ENCODE data around the gene TJP3. TPM values are rescaled to one million over a fixed set of nuclear protein-coding genes. Genes with fewer than 3 reads are reported as not detected.

TJP3 gene
- total RNA-seq, 3 donors from 2014 or later (not counting 1 experiment from before 2014, with no cell fraction given), result 1.1 to 2.9 (median 1.3) TPM

DNA sequence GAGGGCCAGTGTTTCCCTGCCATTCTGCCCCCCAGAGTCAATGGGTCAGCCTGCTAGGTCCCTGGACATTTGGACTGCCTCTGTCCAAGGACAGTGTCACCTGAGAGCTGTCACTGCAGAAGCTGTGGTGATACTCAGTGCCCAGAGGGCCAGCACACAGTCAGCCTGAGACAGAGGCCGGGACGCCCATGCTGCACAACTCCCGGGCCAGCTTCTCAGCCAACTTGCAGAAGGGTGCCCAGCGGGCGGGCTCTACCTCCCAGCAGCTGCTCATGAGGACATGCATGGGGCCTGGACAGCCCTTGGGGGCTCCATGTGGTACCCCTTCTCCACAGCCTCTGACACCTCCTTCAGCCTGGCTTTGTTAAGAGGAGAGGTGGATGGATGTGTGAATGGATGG, 67.6 kb downstream of the TJP3 start:
- H3K27ac ChIP-seq (ENCODE audit: low read length), result no peak overlapping the region
- no peaks in the 10 kb centered on the region for H3K9me3 ChIP-seq (ENCODE audit: control insufficient read depth, insufficient read depth, low read length)
- TF ChIP-seq, protein P1, sequence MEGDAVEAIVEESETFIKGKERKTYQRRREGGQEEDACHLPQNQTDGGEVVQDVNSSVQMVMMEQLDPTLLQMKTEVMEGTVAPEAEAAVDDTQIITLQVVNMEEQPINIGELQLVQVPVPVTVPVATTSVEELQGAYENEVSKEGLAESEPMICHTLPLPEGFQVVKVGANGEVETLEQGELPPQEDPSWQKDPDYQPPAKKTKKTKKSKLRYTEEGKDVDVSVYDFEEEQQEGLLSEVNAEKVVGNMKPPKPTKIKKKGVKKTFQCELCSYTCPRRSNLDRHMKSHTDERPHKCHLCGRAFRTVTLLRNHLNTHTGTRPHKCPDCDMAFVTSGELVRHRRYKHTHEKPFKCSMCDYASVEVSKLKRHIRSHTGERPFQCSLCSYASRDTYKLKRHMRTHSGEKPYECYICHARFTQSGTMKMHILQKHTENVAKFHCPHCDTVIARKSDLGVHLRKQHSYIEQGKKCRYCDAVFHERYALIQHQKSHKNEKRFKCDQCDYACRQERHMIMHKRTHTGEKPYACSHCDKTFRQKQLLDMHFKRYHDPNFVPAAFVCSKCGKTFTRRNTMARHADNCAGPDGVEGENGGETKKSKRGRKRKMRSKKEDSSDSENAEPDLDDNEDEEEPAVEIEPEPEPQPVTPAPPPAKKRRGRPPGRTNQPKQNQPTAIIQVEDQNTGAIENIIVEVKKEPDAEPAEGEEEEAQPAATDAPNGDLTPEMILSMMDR (IDR thresholded peaks at IDR 0.05), result no peak
- no peak for ATAC-seq
- no peaks in the 10 kb centered on the region for H3K27me3 ChIP-seq (ENCODE audit: control insufficient read depth, insufficient read depth, low read length)
- H3K27ac Mint-ChIP-seq, result peak overlapping the region in 1 of 2 donors; percentile 65
- no peaks in the 10 kb centered on the region for H3K36me3 Mint-ChIP-seq
- H3K36me3 ChIP-seq (ENCODE audit: control insufficient read depth, insufficient read depth, low read length), result peaks cover 24% of the 10 kb centered on the region
- no peak for DNase-seq
- peaks cover 0 to 27% of the 10 kb centered on the region in 2 donors for H3K4me1 Mint-ChIP-seq
- intact Hi-C loops (cut with micrococcal nuclease), result no loop called here
- no peak overlapping the region for H3K4me3 Mint-ChIP-seq
- no peaks in the 10 kb centered on the region for H3K9me3 Mint-ChIP-seq
- H3K27me3 Mint-ChIP-seq (ENCODE audit: low read depth in 2 of 2), result no peaks in the 10 kb centered on the region
- H3K4me1 ChIP-seq (ENCODE audit: control insufficient read depth, insufficient read depth, low read length), result peaks cover 8% of the 10 kb centered on the region
- WGBS (ENCODE audit: insufficient coverage), result 97% methylated on average over 5 of the region's 5 CpGs
- H3K4me3 ChIP-seq (ENCODE audit: low read length), result no peak overlapping the region

DNA sequence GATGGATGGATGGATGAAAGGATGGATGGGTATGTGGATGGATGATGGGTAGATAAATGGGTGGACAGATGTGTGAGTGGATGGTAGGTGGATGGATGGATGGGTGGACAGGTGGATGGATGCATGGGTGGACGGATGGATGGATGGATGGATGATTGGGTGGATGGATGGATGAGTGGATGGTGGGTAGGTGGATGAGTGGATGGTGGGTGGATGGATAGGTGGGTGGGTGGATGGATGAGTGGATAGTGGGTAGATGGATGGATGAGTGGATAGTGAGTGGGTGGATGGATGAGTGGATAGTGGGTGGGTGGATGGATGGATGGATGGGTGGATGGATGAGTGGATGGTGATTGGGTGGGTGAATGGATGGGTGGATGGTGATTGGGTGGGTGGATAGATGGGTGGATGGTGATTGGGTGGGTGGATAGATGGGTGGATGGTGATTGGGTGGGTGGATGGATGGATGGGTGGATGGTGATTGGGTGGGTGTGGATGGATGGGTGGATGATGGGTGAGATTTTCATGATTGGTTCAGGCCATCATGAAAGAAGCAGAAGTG, 68.4 kb downstream of the TJP3 start:
- Histone ChIP-seq H3K27ac (ENCODE audit: low read length) (no peak overlapping the region), H3K9me3 (ENCODE audit: control insufficient read depth, insufficient read depth, low read length) (peaks cover 6% of the 10 kb centered on the region), H3K36me3 (ENCODE audit: control insufficient read depth, insufficient read depth, low read length) (peaks cover 29% of the 10 kb centered on the region), H3K4me3 (ENCODE audit: low read length) (no peak overlapping the region), H3K27me3 (ENCODE audit: control insufficient read depth, insufficient read depth, low read length) (no peaks in the 10 kb centered on the region), H3K4me1 (ENCODE audit: control insufficient read depth, insufficient read depth, low read length) (peaks cover 15% of the 10 kb centered on the region)
- Mint-ChIP-seq H3K36me3 (no peaks in the 10 kb centered on the region), H3K4me1 (peaks cover 2 to 34% of the 10 kb centered on the region in 2 donors), H3K27ac (peak overlapping the region in 1 of 2 donors; percentile 65), H3K27me3 (ENCODE audit: low read depth in 2 of 2) (no peaks in the 10 kb centered on the region), H3K9me3 (no peaks in the 10 kb centered on the region), H3K4me3 (no peak overlapping the region)
- 98% methylated on average over 1 of the region's 1 CpG for WGBS (ENCODE audit: insufficient coverage)
- ATAC-seq (no peak), DNase-seq (no peak)
- TF ChIP-seq, protein P1 (IDR thresholded peaks at IDR 0.05), result no peak
- intact Hi-C loops (cut with micrococcal nuclease), result no loop called here

DNA sequence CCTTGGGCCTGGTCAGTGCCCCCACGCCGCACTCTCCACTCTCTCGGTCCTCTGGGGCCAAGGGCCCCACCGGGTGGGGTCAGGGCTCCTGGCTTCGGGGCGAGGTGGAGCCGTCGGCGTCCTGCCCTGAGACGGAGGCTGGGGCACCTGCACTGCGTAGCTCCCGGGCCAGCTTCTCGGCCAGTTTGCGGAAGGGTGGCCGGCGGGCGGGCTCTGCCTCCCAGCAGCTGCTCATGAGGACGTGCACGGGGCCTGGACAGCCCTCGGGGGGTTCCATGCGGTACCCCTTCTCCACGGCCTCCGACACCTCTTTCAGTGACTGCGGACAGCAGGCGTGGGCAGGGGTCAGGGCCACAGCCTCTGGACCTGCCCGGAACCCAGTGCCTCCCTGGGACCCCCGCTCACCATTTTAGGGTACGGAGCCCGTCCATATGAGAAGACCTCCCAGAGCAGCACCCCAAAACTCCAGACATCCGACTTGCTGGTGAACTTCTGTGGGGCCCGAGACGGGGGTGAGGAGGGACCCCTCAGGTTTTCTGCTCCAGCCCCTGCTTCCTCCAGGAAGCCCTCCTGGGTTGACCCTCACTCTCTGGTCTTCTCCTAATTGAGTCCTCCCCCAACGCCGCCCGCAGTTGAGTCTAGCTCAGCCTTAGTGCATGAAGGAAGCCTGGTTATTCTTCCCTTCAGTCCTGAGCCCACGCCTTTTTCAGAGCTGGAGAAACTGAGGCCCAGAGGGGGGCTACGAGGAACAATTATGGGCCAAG, 70.1 kb downstream of the TJP3 start:
- Histone ChIP-seq H3K9me3 (ENCODE audit: control insufficient read depth, insufficient read depth, low read length) (peaks cover 20% of the 10 kb centered on the region), H3K36me3 (ENCODE audit: control insufficient read depth, insufficient read depth, low read length) (peaks cover 46% of the 10 kb centered on the region), H3K4me1 (ENCODE audit: control insufficient read depth, insufficient read depth, low read length) (peaks cover 19% of the 10 kb centered on the region), H3K27ac (ENCODE audit: low read length) (no peak overlapping the region), H3K27me3 (ENCODE audit: control insufficient read depth, insufficient read depth, low read length) (no peaks in the 10 kb centered on the region), H3K4me3 (ENCODE audit: low read length) (no peak overlapping the region)
- H3K4me1 Mint-ChIP-seq, result peaks cover 11 to 40% of the 10 kb centered on the region in 2 donors
- H3K27ac Mint-ChIP-seq, result peak overlapping the region in 1 of 2 donors; percentile 36
- H3K27me3 Mint-ChIP-seq (ENCODE audit: low read depth in 2 of 2), result no peaks in the 10 kb centered on the region
- ATAC-seq (peak in 1 of 3 donors; percentile 8), DNase-seq (no peak)
- intact Hi-C loops (cut with micrococcal nuclease), result no loop called here
- TF ChIP-seq, protein P1 (IDR thresholded peaks at IDR 0.05), result no peak
- H3K9me3 Mint-ChIP-seq, result peaks cover 3 to 5% of the 10 kb centered on the region in 2 donors
- 95% methylated on average over 37 of the region's 37 CpGs for WGBS (ENCODE audit: insufficient coverage)
- peaks cover 8% of the 10 kb centered on the region for H3K36me3 Mint-ChIP-seq
- H3K4me3 Mint-ChIP-seq, result no peak overlapping the region
